ENCODE results near the gene TMEM273.
A peak's percentile ranks its signal among the peaks of the same experiment; 100 is the strongest.

DNA sequence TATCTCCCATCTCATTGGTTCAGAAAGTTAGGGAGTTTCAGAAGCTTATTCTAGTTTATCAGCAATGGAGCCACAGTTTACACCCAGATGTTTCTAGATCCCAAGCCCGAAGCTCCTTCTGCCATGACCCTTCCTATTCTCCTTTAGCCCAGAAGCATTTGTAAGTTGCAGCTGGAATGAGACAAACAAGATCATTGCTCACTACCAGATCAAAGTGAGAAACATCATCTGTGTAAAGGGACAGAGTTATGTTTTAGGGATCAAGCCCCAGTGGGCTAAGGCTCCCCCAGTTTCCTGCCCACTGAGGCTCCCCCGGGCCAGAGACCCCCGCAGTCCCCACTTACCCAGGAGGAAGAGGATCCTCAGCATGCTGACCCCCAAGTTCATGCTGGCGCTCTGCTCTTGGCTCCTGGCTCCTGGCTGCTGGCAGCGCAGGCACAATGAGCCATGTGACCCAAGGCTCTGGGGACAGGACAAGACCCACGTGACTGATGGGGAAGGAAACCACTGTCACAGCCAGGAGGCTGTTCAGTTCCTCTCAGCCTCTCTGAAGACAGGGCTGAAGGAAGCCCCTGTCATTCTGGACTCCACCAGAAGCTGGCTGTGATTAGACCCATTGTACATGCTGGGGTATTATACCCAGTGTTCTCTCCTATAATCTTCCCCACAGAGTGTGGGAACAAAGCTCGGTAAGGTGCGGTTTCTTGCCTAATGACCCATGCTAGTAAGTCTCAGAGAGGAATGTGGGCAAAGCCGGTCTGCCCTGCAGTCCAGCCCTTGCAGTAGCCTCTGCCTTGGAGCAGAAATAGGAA is at the start of gene TMEM273:
- TF ChIP-seq, protein P1, sequence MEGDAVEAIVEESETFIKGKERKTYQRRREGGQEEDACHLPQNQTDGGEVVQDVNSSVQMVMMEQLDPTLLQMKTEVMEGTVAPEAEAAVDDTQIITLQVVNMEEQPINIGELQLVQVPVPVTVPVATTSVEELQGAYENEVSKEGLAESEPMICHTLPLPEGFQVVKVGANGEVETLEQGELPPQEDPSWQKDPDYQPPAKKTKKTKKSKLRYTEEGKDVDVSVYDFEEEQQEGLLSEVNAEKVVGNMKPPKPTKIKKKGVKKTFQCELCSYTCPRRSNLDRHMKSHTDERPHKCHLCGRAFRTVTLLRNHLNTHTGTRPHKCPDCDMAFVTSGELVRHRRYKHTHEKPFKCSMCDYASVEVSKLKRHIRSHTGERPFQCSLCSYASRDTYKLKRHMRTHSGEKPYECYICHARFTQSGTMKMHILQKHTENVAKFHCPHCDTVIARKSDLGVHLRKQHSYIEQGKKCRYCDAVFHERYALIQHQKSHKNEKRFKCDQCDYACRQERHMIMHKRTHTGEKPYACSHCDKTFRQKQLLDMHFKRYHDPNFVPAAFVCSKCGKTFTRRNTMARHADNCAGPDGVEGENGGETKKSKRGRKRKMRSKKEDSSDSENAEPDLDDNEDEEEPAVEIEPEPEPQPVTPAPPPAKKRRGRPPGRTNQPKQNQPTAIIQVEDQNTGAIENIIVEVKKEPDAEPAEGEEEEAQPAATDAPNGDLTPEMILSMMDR (IDR thresholded peaks at IDR 0.05), result no peak
- peak in 2 of 3 donors; percentile 22 to 40 for TF ChIP-seq POLR2A (IDR thresholded peaks at IDR 0.05)
